ENCODE results near the gene PTPN5. TPM values are rescaled to one million over a fixed set of nuclear protein-coding genes. Genes with fewer than 3 reads are reported as not detected.

PTPN5 gene
- total RNA-seq, 2 donors from 2014 or later, result 1.4 to 5.3 TPM

GRCh38 chr11:18721561-18722292 is 69.9 kb downstream of the PTPN5 start:
- Histone ChIP-seq H3K4me3 (peak overlapping the region; percentile 64 to 70), H3K27ac (peak overlapping the region; percentile 67 to 82), H3K9me3 (no peaks in the 10 kb centered on the region), H3K4me1 (peaks cover 0 to 15% of the 10 kb centered on the region in 2 donors), H3K36me3 (no peaks in the 10 kb centered on the region), H3K27me3 (no peaks in the 10 kb centered on the region)
- DNase-seq (ENCODE audit: low spot score), result peak; percentile 67
- peak; percentile 87 to 90 for TF ChIP-seq CTCF (IDR thresholded peaks at IDR 0.05)

- peak; percentile 84 for DNase-seq (ENCODE audit: low spot score)
- Histone ChIP-seq H3K9me3 (no peaks in the 10 kb centered on the region), H3K4me1 (peaks cover 0 to 15% of the 10 kb centered on the region in 2 donors), H3K36me3 (no peaks in the 10 kb centered on the region), H3K27ac (peak overlapping the region; percentile 67 to 82), H3K4me3 (peak overlapping the region; percentile 64 to 70), H3K27me3 (no peaks in the 10 kb centered on the region)
- no peak for TF ChIP-seq CTCF (IDR thresholded peaks at IDR 0.05)
Measured at GRCh38 chr11:18720808-18721560, 70.6 kb downstream of the PTPN5 start.

- TF ChIP-seq CTCF (IDR thresholded peaks at IDR 0.05), result no peak
- Histone ChIP-seq H3K27ac (peak overlapping the region in 1 of 2 donors; percentile 67), H3K4me3 (peak overlapping the region in 1 of 2 donors; percentile 64), H3K4me1 (peaks cover 0 to 15% of the 10 kb centered on the region in 2 donors), H3K36me3 (no peaks in the 10 kb centered on the region), H3K27me3 (no peaks in the 10 kb centered on the region), H3K9me3 (no peaks in the 10 kb centered on the region)
- DNase-seq (ENCODE audit: low spot score), result no peak
Measured at GRCh38 chr11:18720091-18720807, 71.3 kb downstream of the PTPN5 start.

GRCh38 chr11:18715476-18715875 is 76.1 kb downstream of the PTPN5 start:
- DNase-seq (ENCODE audit: low spot score), result no peak
- Histone ChIP-seq H3K36me3 (no peaks in the 10 kb centered on the region), H3K9me3 (no peaks in the 10 kb centered on the region), H3K4me1 (peaks cover 0 to 2% of the 10 kb centered on the region in 2 donors), H3K4me3 (no peak overlapping the region), H3K27ac (no peak overlapping the region), H3K27me3 (no peaks in the 10 kb centered on the region)
- no peak for TF ChIP-seq CTCF (IDR thresholded peaks at IDR 0.05)

- Histone ChIP-seq H3K4me1 (no peaks in the 10 kb centered on the region), H3K27ac (no peak overlapping the region), H3K4me3 (no peak overlapping the region), H3K9me3 (no peaks in the 10 kb centered on the region), H3K36me3 (no peaks in the 10 kb centered on the region), H3K27me3 (no peaks in the 10 kb centered on the region)
- no peak for TF ChIP-seq CTCF (IDR thresholded peaks at IDR 0.05)
- DNase-seq (ENCODE audit: low spot score), result no peak
Measured at GRCh38 chr11:18714443-18714780, 77.2 kb downstream of the PTPN5 start.

Measured in right atrium auricular region (tissue), 2 donors.